GM18951 (cell line): Measurements from ENCODE around the gene IARS2.
"Not testable (repeated sequence)": the region's sequence is repeated elsewhere in the genome, so short reads cannot be mapped to it uniquely, and the experiment has no call there.

Experiments
- POLR2A ChIP-seq: IDR thresholded peaks from 4 replicates; pipeline ENCODE4 v1.6.1; 2011; ENCODE audit warnings: mild to moderate bottlenecking; ENCODE audit not compliant: insufficient read length, insufficient read depth; ENCODE audit errors: extremely low read depth
- in situ Hi-C: fragments of 300-500 bp; cut with MboI; formaldehyde crosslinking; loops from one replicate; pipeline ENCODE4 v1.12.0; 2022; ENCODE audit warnings: low sequenced_read_pairs, mixed read lengths, inconsistent platforms; ENCODE audit not compliant: unreplicated experiment

The IARS2 gene

DNA sequence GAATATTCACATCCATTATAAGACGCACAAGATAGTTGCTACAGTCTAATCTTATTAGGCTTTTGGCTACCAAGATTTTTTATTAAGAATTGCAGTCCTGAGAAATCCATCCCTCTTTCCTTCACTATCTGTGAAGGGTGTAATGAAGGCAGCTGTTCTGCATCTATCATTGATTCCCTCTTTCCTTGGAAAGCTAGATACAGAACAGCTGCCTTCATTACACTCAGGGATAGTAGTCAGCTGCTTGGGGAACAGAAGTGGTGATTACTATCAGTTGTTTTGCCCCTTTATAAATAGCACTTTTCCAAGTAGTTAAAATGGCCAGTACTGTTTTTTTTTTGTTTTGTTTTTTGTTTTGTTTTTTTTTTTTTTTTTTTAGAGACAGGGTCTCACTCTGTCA, 70.2 kb downstream of the IARS2 start:
- no peak for TF ChIP-seq POLR2A

DNA sequence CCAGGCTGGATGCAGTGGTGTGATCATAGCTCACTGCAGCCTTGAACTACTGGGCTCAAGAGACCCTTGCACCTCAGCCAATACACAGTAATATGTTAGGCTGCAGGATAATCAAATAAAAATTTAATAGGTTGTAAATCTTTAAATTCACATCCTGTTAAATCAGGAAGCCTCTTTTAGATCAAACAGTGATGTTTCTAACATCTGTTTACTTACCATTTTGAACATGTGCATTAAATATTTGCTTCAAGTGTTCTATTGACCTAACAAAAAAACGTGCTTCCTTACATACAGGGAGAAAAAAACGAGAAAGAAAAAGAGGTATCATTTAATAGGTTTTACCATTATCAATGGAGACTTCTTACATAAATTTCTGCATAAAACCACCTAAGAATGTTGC, 70.6 kb downstream of the IARS2 start:
- TF ChIP-seq POLR2A: no peak
- in situ Hi-C loops: no loop called here

More for the DNA sequence above, 70.2 kb downstream of the IARS2 start:
- in situ Hi-C loops: no loop called here

DNA sequence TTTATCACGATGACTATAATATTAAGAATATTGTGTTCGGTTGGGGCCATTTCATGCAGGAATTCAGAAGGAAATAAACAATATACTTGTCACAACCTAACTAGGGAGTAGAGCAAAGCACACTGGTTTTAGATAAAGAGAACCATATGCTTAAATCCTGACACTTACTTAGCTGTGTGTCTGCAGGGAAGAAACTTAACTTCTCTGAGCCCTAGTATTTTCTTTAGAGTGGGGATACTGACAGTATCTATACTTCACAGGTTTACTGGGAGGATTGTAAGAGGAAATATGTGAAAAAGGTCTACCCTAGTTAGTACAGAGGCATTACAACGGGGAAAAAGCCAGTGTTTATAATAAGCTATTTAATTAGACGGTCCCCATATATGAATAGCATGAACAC, 72.9 kb downstream of the IARS2 start:
- no peak for TF ChIP-seq POLR2A
- in situ Hi-C loops: no loop called here

DNA sequence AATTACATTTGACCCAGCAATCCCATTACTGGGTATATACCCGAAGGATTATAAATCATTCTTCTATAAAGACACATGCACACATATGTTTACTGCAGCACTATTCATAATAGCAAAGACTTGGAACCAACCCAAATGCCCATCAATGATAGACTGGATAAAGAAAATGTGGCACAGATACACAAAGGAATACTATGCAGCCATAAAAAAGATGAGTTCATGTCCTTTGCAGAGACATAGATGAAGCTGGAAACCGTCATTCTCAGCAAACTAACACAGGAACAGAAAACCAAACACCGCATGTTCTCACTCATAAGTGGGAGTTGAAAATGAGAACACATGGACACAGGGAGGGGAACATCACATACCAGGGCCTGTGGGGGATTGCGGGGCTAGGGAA, 76.0 kb downstream of the IARS2 start:
- in situ Hi-C loops: not testable (repeated sequence)

DNA sequence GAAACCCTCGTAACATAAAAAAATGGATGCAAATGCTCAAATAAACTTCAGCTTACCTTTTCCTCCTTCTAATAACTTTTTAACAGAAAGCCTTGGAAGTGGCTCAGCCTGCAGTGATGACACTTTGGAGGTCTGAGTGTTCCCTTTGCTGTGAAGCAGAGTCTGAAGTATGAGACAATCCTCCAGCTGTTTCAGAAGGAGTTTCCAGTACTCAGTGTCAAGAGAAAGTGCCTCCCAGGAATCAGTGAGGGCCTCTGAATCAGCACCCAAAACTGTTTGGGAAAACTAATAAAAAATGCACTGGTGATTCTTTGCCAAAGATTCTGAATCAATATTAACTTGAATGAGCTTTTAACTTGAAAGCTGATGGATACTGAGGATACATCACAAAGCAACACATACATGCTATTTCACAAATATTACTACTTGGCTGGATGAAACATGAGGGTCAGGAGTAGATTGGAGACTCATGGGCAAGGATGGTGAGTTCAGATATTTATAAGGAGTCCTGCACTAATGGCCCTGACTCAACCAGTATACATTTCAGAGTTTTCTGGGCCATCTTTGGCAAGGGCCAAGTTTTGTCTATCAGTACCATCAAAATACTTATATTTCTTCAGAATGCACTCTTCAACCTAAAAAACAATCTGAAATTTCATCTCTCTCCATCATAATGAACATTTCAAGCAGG, 77.0 kb downstream of the IARS2 start:
- no peak for TF ChIP-seq POLR2A
- in situ Hi-C loops: no loop called here

DNA sequence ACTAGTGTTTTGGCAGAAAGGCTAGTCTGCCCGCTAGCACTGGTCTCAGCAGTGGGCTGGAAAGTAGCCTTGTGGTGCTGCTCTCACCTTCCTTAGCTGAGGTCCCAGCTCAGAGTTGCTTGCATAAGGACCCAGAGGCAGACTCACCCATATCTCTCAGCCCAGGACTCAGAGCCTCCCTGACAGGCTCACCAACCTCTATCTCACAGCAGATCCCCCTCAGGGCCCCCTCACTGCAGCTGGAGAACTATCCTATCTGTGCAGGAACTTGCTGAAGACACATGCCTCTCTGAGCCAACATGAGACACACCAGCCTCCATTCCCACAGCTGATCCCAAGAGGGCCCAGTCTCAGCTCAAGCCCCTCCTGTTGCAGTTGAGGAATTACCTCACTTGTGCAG, 82.6 kb downstream of the IARS2 start:
- in situ Hi-C loops: no loop called here
- TF ChIP-seq POLR2A: no peak

DNA sequence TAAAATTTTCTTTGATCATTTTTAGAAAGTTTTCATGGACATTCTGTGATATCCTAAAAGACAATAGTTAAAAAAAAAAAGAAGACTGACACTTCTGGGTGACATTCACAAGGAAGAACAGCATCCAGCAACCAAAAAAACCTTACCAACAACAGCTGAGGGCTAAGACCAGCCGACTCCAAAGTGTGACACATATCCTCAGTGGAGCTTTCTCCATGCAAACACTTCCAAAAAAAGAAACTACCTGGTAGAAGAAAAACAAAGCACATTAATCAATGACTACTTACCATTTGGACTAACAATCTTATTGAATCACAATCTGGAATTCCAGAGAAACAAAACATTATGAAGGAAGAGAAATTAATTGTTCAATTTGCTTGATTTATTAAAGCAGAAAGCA, 88.2 kb downstream of the IARS2 start:
- no peak for TF ChIP-seq POLR2A
- in situ Hi-C loops: no loop called here

DNA sequence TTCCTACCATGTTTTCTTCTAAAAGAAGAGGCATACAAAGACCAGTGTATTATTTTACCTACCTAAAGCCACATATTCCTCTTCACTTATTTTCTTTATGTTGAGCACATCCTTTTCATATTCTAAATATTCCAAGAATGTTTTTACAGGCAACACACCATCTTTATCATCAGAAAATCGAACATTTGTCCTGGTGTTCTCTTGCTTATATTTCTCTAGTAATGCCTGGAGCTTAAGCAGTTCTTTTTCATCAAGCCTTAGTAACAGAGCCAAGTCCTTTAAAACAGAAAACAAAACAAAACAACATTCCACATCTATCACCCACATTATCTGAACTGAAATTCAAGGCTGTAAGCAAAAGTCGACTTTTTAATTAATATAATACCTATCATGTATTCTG, 88.7 kb downstream of the IARS2 start:
- in situ Hi-C loops: no loop called here
- no peak for TF ChIP-seq POLR2A

DNA sequence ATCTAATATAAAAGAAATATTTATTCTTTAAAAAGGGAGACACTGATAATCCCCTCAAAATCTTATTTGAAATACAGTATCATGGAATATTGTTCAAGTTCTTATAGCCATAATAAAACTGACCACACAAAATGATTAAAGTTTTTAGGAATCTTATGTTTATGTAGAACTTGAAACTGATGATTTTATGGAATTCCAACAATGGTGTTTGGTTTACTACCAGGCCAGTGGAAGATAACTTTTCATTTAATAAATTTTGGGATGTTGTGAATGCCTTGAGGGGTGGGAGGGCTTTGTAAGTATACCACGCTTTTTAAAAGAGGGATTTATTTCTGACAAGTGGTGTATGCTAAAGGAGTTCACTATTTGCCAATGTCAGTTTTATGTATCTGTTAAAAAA, 90.6 kb downstream of the IARS2 start:
- in situ Hi-C loops: no loop called here

DNA sequence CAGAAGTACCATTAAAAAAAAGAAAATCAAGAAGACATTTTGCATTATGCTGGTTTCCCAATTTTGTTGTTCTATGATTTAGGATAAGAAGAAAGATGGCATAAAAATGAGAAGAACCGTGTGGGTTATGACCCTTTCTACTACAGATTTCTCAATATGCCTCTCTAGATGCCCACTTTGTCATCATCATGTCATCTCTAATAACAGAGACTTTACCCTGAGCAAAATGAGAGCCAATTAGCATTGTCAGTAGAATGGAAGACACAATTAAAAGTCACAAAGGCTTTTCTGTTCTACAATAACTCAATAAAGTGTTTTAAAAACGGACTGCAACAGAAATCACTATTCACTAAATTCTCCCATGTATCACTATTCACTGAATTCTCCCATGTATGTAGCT, 92.8 kb downstream of the IARS2 start:
- TF ChIP-seq POLR2A: no peak
- in situ Hi-C loops: no loop called here

More for the DNA sequence above, 90.6 kb downstream of the IARS2 start:
- no peak for TF ChIP-seq POLR2A

DNA sequence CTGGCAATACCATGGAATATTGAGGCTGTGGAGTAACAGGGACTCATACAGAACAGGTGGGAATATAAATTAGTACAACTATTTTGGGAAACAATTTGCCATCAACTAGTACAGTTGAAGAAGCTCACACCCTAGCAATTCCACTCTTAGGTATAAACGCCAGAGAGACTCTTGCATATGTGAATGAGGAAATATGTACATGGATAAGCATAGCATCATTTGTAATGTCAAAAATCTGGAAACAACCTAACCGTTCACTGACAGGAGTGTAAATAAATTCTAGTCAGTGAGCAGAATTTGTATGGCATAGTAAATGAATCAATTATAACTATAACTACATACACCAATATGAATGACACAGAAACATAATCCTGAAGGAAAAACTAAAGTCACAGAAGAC, 94.6 kb downstream of the IARS2 start:
- in situ Hi-C loops: no loop called here
- TF ChIP-seq POLR2A: no peak

DNA sequence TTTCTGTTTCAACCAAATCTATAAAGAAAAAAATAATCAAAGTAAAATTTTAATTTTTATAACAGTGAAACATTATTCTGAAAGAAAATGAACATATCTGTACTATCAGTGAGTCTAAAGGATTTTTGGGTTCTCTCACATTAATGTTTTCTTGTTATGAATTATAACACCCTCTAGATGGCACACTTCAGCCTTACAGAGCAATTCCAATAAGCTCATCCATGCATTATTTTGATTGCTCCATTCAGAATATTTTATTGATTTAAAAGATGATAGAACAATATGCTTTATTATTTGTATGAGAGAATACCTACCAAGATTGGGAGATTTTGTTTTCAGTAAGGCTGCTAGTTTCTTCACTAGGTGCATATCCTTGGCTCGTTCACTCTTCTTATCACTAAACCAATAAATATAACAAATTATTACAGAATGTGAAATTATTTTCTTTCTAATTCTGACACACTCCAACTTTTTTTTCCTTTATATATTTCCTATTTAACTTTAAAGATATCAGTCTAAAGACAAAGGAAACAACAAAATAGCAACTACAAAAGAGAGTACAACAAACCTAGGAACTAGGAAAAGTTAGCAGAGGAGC, 95.9 kb downstream of the IARS2 start:
- TF ChIP-seq POLR2A: no peak
- in situ Hi-C loops: no loop called here

DNA sequence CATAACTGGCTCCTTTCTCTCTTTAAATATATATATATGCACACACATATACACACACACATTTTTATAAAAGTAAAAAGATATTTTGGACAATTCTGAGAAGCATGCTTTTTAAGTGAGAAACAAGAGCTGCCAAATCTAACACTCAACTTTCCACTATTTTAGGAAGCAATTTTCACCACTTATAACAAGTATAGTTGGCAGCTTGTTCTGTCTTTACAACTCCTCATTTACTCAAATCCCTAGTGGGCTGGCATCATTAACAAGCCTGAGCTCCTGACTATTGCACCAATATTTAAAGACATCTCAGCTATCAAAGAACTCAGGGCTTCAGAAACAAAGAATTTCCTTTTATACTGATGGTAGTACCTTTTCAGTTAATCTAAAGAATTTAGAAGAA, 101.8 kb downstream of the IARS2 start:
- in situ Hi-C loops: no loop called here
- no peak for TF ChIP-seq POLR2A
